ENCODE data around the gene RTRAF.

RTRAF gene

DNA sequence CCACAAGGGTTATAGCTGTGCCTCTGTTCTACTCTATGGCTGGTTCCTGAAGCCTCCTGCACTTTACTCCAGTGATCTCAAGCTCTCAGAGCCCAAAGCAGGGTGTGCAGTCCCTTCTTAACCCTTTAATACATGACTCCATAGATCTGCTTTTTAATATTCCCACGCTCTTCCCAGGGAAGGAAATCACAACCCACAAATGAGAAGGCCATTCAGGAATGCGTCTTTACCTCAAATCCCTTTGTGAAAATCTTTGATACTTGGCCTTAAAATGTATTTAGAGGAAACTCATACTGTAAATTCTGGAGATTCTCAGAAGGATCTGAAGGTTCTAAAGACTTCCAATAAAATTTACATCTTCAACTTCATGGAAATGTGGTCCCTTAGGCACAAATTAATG is 62.5 kb downstream of the RTRAF start:
- DNase-seq: no peak

DNA sequence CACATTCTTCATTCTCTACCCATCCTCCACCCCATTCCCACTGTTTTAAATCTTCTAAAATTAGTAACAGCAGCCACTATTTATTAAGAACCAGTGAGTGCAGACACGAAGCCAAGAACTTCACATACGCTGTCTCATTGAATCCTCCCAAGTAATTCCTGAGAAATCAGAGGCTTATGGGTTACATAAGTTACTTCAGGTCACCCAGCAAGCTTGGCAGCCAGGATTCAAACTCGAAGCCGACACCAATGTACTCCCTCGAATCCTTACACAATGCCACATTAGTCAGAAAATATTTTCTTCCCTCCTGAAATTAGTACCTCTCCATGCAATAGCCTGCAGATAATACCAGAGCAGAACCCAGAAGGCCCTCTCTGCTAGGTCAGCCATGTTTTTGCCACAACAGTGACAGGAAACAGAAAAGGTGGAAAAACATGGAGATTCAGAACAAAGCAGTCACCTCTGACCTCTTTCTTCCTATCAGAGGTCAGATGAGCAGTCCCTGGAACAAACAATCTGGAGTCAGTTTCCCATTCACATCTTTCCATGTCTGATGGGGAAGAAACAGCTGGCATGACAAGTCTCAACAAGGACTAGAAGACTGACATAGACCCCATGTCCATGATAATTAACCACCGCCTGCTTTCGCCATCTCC is 63.1 kb downstream of the RTRAF start:
- no peak for DNase-seq

DNA sequence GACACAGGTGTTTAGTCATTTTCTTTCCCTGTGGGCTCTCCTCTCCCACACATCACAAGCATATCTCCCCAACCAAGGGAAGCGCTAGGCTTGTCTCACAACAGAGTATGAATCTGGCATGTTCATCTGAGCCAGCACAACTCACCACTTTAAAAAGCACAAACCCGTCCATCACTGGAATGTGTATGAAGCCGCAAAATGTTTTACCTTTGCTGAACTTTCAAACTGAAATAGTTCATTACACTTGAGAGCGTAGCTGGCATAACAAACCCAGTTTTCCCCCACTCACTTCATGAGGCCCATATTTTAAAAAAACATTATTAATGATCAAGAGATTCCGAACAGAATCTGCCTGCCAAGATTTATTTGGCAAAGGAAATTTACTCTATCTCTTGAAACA is 63.7 kb downstream of the RTRAF start:
- no peak for DNase-seq

DNA sequence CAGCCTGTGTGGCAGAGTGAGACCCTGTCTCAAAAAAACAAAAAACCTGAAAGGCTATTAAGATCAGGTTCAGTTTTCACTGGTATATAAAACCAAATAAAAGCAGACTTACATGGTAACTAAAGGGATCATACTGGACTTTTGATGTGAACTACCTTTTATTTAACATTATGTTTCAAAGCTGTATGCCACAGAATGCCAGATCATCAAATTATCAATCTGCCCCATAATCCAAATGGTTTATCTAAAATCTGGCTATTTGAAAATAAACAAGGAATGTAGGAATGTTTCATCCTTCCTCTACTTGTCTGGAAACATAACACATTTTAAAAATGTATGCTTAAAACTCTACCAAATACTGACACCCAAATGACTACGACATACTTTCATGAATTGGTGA is 65.3 kb downstream of the RTRAF start:
- no peak for DNase-seq

DNA sequence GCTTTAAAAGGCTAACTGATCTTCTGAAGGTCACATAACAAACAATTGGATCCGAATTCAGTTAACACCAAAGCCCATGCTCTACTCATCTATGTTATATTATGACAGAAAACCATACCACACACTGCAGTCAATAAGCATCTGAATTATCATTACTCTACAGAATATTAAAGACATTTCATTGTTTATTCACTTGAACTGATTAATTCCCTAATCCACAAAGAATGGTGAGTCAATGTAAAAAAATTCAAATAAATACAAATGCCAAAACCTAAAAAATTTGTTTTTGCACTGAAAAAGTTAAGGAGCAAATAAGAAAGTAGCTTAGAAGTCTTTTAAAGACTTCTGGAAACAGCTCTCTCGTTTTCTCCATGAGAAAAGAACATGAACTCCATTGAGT is 65.8 kb downstream of the RTRAF start:
- DNase-seq: no peak

DNA sequence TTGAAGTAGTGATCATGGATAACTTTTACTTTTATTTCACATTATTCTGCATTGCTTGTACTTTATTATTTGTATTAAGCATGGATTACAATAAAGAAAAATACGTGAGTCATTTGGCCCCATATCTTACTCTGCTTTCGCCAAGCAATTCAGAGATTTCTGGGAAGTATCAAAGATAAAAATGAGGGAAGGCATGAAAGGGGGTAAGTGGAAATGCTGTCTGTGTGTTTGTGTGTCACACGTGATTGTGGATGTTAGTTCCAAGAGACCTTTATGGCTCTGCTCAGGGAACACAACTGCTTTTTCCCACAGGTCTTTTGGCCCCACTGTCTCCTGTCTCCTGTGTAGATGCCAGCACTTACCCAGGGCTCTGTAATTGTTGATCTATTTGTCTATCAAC is 69.0 kb downstream of the RTRAF start:
- no peak for DNase-seq

DNA sequence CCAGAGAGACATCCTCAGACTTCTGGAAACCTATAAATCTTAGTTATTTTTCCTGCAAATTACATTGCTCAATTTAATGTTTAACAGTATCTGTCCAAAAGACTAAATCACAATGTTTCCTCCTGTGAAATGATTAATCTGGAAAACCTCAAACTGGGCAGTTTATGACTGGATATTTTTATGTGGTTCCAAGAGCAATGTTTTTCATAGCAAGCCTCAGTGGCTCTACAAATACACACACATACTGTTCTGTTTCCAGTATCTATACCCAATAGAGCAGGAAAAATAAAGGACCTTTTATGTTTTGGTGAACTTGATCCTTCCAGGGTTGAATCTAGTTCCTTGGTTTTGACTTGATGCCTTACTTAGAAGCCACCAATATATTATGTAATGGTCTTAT is 70.3 kb downstream of the RTRAF start:
- no peak for DNase-seq

DNA sequence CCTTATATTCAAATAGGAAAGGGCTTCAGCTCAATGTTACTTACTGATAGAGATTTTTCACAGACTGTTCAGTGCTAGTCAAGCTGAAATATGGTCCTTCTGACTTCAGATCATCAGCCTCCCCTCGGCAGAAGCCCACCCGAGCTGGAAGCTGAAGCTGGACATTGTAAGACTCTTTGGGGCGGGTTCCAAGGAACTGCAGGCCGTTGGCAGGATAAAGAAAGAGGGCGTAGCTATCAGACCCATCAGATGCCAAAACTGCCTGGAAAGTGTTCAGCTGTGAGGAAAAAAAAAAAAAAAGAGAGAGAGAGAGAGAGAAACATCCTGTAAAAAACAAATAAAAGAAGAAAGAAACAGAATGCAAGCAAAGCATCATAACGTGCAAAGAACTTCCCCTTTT is 70.7 kb downstream of the RTRAF start:
- no peak for DNase-seq

Data from NCI-H345 (cell line).